Testis (tissue), 3 donors: ENCODE data around the gene NUDT14. TPM values are rescaled to one million over a fixed set of nuclear protein-coding genes. Genes with fewer than 3 reads are reported as not detected.

Experiments
- DNase-seq: peaks from one replicate; pipeline ENCODE4 v3.0.0-alpha.2; 2019
- H3K27ac ChIP-seq, 2 donors: fragments of 200-600 bp; sonication (generic); one replicate each; pipeline ENCODE4 v1.5.1; 2019
- H3K27me3 ChIP-seq: fragments of 200-600 bp; sonication (generic); one replicate; pipeline ENCODE4 v1.5.1; 2019
- H3K36me3 ChIP-seq: fragments of 200-600 bp; sonication (generic); one replicate; pipeline ENCODE4 v1.5.1; 2017; ENCODE audit warnings: low read depth; ENCODE audit errors: missing control alignments
- H3K4me1 ChIP-seq: fragments of 200-600 bp; sonication (generic); one replicate; pipeline ENCODE4 v1.5.1; 2019
- H3K4me3 ChIP-seq, 2 donors: fragments of 200-600 bp; sonication (generic); one replicate each; pipeline ENCODE4 v1.5.1; 2017 to 2019
- H3K9me3 ChIP-seq: fragments of 200-600 bp; sonication (generic); one replicate; pipeline ENCODE4 v1.5.1; 2017
- CTCF ChIP-seq, 3 experiments: fragments of 450-650 bp in 2 of 3; fragments of 200-600 bp in 1 of 3; sonication (generic) in 1 of 3; IDR thresholded peaks; one replicate each; pipeline ENCODE4 v1.5.1; 2016 to 2019; ENCODE audit warnings: antibody characterized with exemption in 3 of 3, mild to moderate bottlenecking in 2 of 3, moderate library complexity in 1 of 3
- POLR2A ChIP-seq: fragments of 450-650 bp; IDR thresholded peaks from one replicate; pipeline ENCODE4 v1.6.1; 2017; ENCODE audit warnings: antibody characterized with exemption, mild to moderate bottlenecking, moderate library complexity
- WGBS, 2 donors: methylation state at CpG; one replicate each; pipeline ENCODE4 v1.1.5; 2018; 5-methylcytosine and 5-hydroxymethylcytosine counted together
- intact Hi-C: fragments of 100-400 bp; cut with DNase I; formaldehyde crosslinking; loops from one replicate; pipeline ENCODE4 v1.15.1; 2023; ENCODE audit warnings: low total_unique reads
- polyA plus RNA-seq: library from polyadenylated mRNA; stranded (reverse); fragments of 350-450 nt; fragmentation: Illumina TruSeq; extraction: RNeasy Lipid Tissue Mini Kit (QIAGEN cat#74804); gene quantifications from one replicate; pipeline ENCODE4 v1.2.3, GENCODE V29; 2014; ENCODE audit warnings: low read depth, low replicate concordance; ENCODE audit not compliant: insufficient read depth
- total RNA-seq, 2 donors: library from RNA; depleted of rRNA; stranded (reverse); fragments of >200 nt; gene quantifications; one replicate each; pipeline ENCODE4 v1.2.3, GENCODE V29; 2016

Gene NUDT14
- total and polyA plus RNA-seq, 3 donors from 2014 or later: 22.0 to 40.0 (median 28.1) TPM

GRCh38 chr14:105218611-105219010 lies 37.5 kb upstream of the NUDT14 start:
- H3K4me1 ChIP-seq: no peaks in the 10 kb centered on the region
- H3K27ac ChIP-seq: no peak overlapping the region
- no peaks in the 10 kb centered on the region for H3K36me3 ChIP-seq
- no peaks in the 10 kb centered on the region for H3K9me3 ChIP-seq
- TF ChIP-seq POLR2A (no peak), CTCF (IDR thresholded peaks at IDR 0.05) (no peak)
- DNase-seq: no peak
- no peaks in the 10 kb centered on the region for H3K27me3 ChIP-seq
- H3K4me3 ChIP-seq: no peak overlapping the region
- intact Hi-C loops: no loop called here
- 83 to 95% methylated on average over 2 to 19 of the region's 19 CpGs for WGBS, 2 donors

- TF ChIP-seq POLR2A (no peak), CTCF (IDR thresholded peaks at IDR 0.05) (no peak)
- H3K36me3 ChIP-seq: no peaks in the 10 kb centered on the region
- no peaks in the 10 kb centered on the region for H3K9me3 ChIP-seq
- H3K27me3 ChIP-seq: no peaks in the 10 kb centered on the region
- intact Hi-C loops: no loop called here
- H3K4me1 ChIP-seq: no peaks in the 10 kb centered on the region
- H3K4me3 ChIP-seq: no peak overlapping the region
- 91 to 93% methylated on average over 2 to 11 of the region's 11 CpGs for WGBS, 2 donors
- no peak for DNase-seq
- H3K27ac ChIP-seq: no peak overlapping the region
Observed at GRCh38 chr14:105217774-105218173, 36.7 kb upstream of the NUDT14 start.

GRCh38 chr14:105216490-105217247 lies 35.6 kb upstream of the NUDT14 start:
- Histone ChIP-seq H3K36me3 (no peaks in the 10 kb centered on the region), H3K27me3 (no peaks in the 10 kb centered on the region), H3K4me1 (no peaks in the 10 kb centered on the region), H3K9me3 (no peaks in the 10 kb centered on the region), H3K4me3 (no peak overlapping the region), H3K27ac (no peak overlapping the region)
- intact Hi-C loops: no loop called here
- DNase-seq: peak; percentile 38
- no peak for TF ChIP-seq CTCF (IDR thresholded peaks at IDR 0.05)
- no peak for TF ChIP-seq POLR2A
- 81 to 87% methylated on average over 18 to 28 of the region's 30 CpGs for WGBS, 2 donors

- Histone ChIP-seq H3K4me3 (no peak overlapping the region), H3K27ac (no peak overlapping the region), H3K27me3 (no peaks in the 10 kb centered on the region), H3K4me1 (no peaks in the 10 kb centered on the region), H3K9me3 (no peaks in the 10 kb centered on the region), H3K36me3 (no peaks in the 10 kb centered on the region)
- intact Hi-C loops: no loop called here
- no peak for DNase-seq
- TF ChIP-seq POLR2A (no peak), CTCF (IDR thresholded peaks at IDR 0.05) (no peak)
- WGBS, 2 donors: 84 to 88% methylated on average over 3 of the region's 3 CpGs
Observed at GRCh38 chr14:105215602-105216001, 34.5 kb upstream of the NUDT14 start.
